Type B pancreatic cell (in vitro differentiated cells): Measurements from ENCODE around the gene TPK1. TPM values are rescaled to one million over a fixed set of nuclear protein-coding genes. Genes with fewer than 3 reads are reported as not detected.

Source experiments
- DNase-seq: peaks from one replicate; pipeline ENCODE4 v3.0.0; 2021; ENCODE audit warnings: mixed read lengths; ENCODE audit not compliant: unreplicated experiment; ENCODE audit errors: extremely low spot score
- H3K27ac Mint-ChIP-seq: 2 replicates; pipeline ENCODE4 v1.8.0; 2021; ENCODE audit warnings: mild to moderate bottlenecking, mixed read lengths
- H3K27me3 Mint-ChIP-seq: 2 replicates; pipeline ENCODE4 v1.8.0; 2021; ENCODE audit warnings: mixed read lengths
- H3K36me3 Mint-ChIP-seq: 2 replicates; pipeline ENCODE4 v1.8.0; 2021; ENCODE audit warnings: mixed read lengths
- H3K4me1 Mint-ChIP-seq: one replicate; pipeline ENCODE4 v1.8.0; 2021; ENCODE audit warnings: mixed read lengths; ENCODE audit not compliant: unreplicated experiment
- H3K4me3 Mint-ChIP-seq: 2 replicates; pipeline ENCODE4 v1.8.0; 2021; ENCODE audit warnings: mild to moderate bottlenecking, mixed read lengths
- H3K9me3 Mint-ChIP-seq: 2 replicates; pipeline ENCODE4 v1.8.0; 2021; ENCODE audit warnings: mixed read lengths
- total RNA-seq: library from RNA; stranded (reverse); gene quantifications from 2 replicates; pipeline ENCODE4 v1.2.1, GENCODE V29; 2021; ENCODE audit warnings: low replicate concordance
- TF ChIP-seq, protein P1 (sequence below): fragments of 200-600 bp; sonication (generic); conservative IDR thresholded peaks from 2 replicates; pipeline ENCODE4 v1.5.0; 2021; ENCODE audit warnings: antibody characterized with exemption, mild to moderate bottlenecking

TPK1 gene
- total RNA-seq, 1 donor from 2014 or later, result 3.2 TPM

DNA sequence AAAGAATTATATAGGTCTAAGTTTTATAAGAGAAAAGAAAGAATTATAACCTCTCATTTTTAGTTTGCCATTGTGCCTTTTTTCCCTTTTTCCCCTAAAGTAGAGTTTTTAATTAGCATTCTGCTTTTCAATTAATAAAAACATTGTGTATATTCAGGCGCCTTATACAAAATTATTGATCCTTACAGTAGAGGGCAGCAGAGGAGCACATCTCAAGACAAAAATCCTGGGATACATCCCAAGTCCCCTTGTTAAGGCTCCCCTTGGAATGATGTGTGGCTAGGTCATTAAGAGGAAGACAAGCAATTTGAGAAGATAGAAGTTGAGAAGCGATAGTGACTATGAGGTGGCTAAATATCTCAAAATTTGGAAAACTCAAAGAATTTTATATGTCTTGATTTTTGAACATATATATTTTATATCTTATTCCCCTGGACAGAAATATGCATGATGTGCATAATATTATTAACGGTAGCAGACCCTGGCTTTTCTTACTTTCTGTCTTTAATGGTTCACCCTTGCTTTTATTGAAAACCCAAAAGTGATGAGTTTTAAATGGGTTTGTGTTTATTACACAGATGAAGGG lies 19.1 kb upstream of the TPK1 start:
- H3K4me1 Mint-ChIP-seq, result no peaks in the 10 kb centered on the region
- H3K9me3 Mint-ChIP-seq, result no peaks in the 10 kb centered on the region
- no peak overlapping the region for H3K27ac Mint-ChIP-seq
- H3K4me3 Mint-ChIP-seq, result no peak overlapping the region
- DNase-seq, result no peak
- TF ChIP-seq, protein P1, sequence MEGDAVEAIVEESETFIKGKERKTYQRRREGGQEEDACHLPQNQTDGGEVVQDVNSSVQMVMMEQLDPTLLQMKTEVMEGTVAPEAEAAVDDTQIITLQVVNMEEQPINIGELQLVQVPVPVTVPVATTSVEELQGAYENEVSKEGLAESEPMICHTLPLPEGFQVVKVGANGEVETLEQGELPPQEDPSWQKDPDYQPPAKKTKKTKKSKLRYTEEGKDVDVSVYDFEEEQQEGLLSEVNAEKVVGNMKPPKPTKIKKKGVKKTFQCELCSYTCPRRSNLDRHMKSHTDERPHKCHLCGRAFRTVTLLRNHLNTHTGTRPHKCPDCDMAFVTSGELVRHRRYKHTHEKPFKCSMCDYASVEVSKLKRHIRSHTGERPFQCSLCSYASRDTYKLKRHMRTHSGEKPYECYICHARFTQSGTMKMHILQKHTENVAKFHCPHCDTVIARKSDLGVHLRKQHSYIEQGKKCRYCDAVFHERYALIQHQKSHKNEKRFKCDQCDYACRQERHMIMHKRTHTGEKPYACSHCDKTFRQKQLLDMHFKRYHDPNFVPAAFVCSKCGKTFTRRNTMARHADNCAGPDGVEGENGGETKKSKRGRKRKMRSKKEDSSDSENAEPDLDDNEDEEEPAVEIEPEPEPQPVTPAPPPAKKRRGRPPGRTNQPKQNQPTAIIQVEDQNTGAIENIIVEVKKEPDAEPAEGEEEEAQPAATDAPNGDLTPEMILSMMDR, result peak; percentile 78
- H3K27me3 Mint-ChIP-seq, result no peaks in the 10 kb centered on the region
- H3K36me3 Mint-ChIP-seq, result no peaks in the 10 kb centered on the region

DNA sequence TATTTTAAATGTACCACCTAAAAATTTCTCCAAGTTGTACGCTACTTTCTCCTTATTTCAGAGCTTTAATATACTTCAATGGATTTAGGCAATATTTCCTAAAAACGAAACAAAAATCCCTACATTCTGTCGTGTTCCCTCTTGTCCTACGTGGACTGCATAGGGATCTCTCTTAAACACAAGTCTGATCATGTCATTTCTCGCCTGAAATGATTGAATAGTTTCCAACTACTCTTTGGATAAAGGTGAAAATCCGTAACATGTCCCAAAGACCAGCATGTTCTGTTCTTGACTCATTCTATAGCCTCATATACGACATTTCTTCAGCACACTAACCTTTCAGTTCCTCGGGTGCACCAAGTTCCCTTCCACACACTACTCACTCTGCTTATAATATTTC lies 17.7 kb upstream of the TPK1 start:
- H3K9me3 Mint-ChIP-seq, result no peaks in the 10 kb centered on the region
- H3K27me3 Mint-ChIP-seq, result no peaks in the 10 kb centered on the region
- TF ChIP-seq, protein P1, result no peak
- H3K27ac Mint-ChIP-seq, result no peak overlapping the region
- no peak overlapping the region for H3K4me3 Mint-ChIP-seq
- no peak for DNase-seq
- H3K4me1 Mint-ChIP-seq, result no peaks in the 10 kb centered on the region
- H3K36me3 Mint-ChIP-seq, result no peaks in the 10 kb centered on the region

DNA sequence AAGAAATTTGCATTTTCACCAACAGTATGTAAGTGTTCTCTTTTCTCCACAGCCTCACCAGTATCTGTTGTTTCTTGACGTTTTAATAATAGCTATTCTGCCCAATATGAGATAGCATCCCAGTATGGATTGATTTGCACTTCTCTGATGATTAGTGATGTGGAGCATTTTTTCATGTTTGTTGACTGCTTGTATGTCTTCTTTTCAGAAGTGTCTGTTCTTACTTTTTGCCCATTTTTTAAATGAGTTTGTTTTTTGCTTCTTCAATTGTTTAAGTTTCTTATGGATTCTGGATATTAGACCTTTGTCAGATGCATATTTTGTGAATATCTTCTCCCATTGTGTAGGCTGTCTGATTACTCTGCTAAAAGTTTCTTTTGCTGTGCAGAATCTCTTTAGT lies 12.2 kb upstream of the TPK1 start:
- no peaks in the 10 kb centered on the region for H3K36me3 Mint-ChIP-seq
- TF ChIP-seq, protein P1, result no peak
- no peak overlapping the region for H3K27ac Mint-ChIP-seq
- H3K27me3 Mint-ChIP-seq, result no peaks in the 10 kb centered on the region
- H3K4me1 Mint-ChIP-seq, result no peaks in the 10 kb centered on the region
- H3K9me3 Mint-ChIP-seq, result no peaks in the 10 kb centered on the region
- no peak for DNase-seq
- H3K4me3 Mint-ChIP-seq, result no peak overlapping the region

DNA sequence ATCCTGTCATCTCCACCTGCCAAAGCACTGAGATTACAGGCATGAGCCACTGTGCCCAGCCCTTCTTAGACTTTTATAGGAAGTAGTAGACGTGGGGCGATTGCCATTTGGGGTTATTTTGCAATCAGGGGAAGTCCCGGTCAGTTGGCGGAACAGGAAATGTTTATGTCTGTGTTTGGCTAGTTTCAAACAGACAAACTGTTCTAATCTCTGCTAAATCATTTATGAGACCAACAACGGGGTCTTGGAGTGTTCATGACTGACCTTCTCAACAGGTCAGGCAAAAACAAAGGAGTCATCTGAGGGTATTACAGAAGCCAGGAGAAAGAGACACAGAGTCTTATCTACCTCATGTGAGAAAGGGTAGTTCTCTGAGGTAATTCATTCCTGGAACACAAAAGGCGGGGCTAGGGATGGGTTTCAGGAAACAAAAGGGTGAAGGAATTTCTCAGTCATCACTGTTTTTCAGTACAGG lies 6.6 kb upstream of the TPK1 start:
- no peak overlapping the region for H3K4me3 Mint-ChIP-seq
- no peak for DNase-seq
- H3K9me3 Mint-ChIP-seq, result peaks cover 5% of the 10 kb centered on the region
- no peaks in the 10 kb centered on the region for H3K36me3 Mint-ChIP-seq
- H3K27ac Mint-ChIP-seq, result peak overlapping the region; percentile 92
- H3K4me1 Mint-ChIP-seq, result no peaks in the 10 kb centered on the region
- no peaks in the 10 kb centered on the region for H3K27me3 Mint-ChIP-seq
- TF ChIP-seq, protein P1, result no peak

DNA sequence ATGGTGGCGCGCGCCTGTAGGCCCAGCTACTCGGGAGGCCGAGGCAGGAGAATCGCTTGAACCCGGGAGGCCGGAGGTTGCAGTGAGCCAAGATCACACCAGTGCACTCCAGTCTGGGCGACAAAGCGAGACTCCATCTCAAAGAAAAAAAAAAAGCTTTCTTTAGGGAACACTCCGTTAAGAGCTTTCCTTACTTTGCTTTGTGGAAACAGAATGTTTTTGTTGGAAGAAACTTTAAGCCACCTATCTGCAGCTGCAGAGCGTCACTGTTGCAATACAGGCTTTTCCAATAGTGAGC lies 641 bp upstream of the TPK1 start:
- Mint-ChIP-seq H3K9me3 (peaks cover 5% of the 10 kb centered on the region), H3K36me3 (no peaks in the 10 kb centered on the region), H3K4me3 (peak overlapping the region; percentile 87), H3K27ac (no peak overlapping the region), H3K27me3 (peaks cover 8% of the 10 kb centered on the region), H3K4me1 (peaks cover 9% of the 10 kb centered on the region)
- TF ChIP-seq, protein P1, result no peak
- no peak for DNase-seq

DNA sequence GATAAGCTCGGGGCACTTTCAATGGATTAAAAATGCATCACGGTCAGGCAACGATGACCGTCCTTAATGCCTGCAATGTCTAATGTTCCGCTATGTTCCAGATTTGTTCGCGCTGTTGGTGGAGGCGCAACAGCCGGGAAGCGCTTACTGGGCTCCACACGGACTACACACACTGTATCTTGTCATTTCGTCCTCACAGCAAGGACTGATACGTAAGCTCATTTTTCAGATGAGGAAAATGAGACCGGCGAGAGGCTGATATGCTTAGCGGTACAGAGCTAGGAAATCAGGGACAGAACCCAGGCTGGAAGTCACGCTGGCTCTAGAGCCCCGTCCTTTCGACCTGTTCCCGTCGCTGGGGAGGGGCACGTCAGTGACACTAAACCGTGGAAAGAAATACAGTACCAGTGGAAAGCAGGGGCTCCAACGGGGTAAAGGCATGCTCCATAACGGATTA lies 670 bp downstream of the TPK1 start:
- H3K27ac Mint-ChIP-seq, result peak overlapping the region; percentile 86
- TF ChIP-seq, protein P1, result no peak
- H3K27me3 Mint-ChIP-seq, result peaks cover 8% of the 10 kb centered on the region
- no peaks in the 10 kb centered on the region for H3K36me3 Mint-ChIP-seq
- H3K9me3 Mint-ChIP-seq, result peaks cover 5% of the 10 kb centered on the region
- DNase-seq, result no peak
- H3K4me3 Mint-ChIP-seq, result peak overlapping the region; percentile 98
- H3K4me1 Mint-ChIP-seq, result peaks cover 9% of the 10 kb centered on the region
